Tibial artery (tissue), 4 donors: ENCODE results near the gene GPR179.

Experiments
- DNase-seq, 2 donors: peaks; one replicate each; pipeline ENCODE4 v3.0.0-alpha.2; 2019
- H3K27ac ChIP-seq, 2 donors: fragments of 200-600 bp; sonication (generic) in 1 of 2; 1 replicate in 1 of 2; 2 replicates in 1 of 2; pipeline ENCODE4 v1.5.1; 2018 to 2019; ENCODE audit warnings: mild to moderate bottlenecking in 1 of 2
- H3K27me3 ChIP-seq, 2 donors: fragments of 200-600 bp; sonication (generic) in 1 of 2; one replicate each; pipeline versions ENCODE4 v1.5.1 to v1.6.0; 2016 to 2019
- H3K36me3 ChIP-seq, 3 donors: fragments of 200-600 bp; sonication (generic) in 2 of 3; one replicate each; pipeline ENCODE4 v1.5.1; 2016 to 2019; ENCODE audit warnings: mild to moderate bottlenecking in 2 of 3
- H3K4me1 ChIP-seq, 4 donors: fragments of 200-600 bp; sonication (generic) in 2 of 4; 1 replicate in 3 of 4; 2 replicates in 1 of 4; pipeline ENCODE4 v1.5.1; 2016 to 2019
- H3K4me3 ChIP-seq, 2 donors: fragments of 200-600 bp; sonication (generic) in 1 of 2; 1 replicate in 1 of 2; 2 replicates in 1 of 2; pipeline ENCODE4 v1.5.1; 2018 to 2019; ENCODE audit warnings: mild to moderate bottlenecking in 2 of 2
- H3K9me3 ChIP-seq, 3 donors: fragments of 200-600 bp; sonication (generic) in 1 of 3; one replicate each; pipeline ENCODE4 v1.5.1; 2016 to 2019
- CTCF ChIP-seq, 2 experiments: fragments of 200-600 bp in 1 of 2; fragments of 450-650 bp in 1 of 2; IDR thresholded peaks; one replicate each; pipeline ENCODE4 v1.5.1; 2017 to 2019; ENCODE audit warnings: antibody characterized with exemption in 2 of 2, mild to moderate bottlenecking in 1 of 2, moderate library complexity in 1 of 2
- intact Hi-C: fragments of 100-400 bp; cut with DNase I; formaldehyde crosslinking; loops from one replicate; pipeline ENCODE4 v1.15.0; 2023; ENCODE audit warnings: low total_unique reads

Gene GPR179, protein sequence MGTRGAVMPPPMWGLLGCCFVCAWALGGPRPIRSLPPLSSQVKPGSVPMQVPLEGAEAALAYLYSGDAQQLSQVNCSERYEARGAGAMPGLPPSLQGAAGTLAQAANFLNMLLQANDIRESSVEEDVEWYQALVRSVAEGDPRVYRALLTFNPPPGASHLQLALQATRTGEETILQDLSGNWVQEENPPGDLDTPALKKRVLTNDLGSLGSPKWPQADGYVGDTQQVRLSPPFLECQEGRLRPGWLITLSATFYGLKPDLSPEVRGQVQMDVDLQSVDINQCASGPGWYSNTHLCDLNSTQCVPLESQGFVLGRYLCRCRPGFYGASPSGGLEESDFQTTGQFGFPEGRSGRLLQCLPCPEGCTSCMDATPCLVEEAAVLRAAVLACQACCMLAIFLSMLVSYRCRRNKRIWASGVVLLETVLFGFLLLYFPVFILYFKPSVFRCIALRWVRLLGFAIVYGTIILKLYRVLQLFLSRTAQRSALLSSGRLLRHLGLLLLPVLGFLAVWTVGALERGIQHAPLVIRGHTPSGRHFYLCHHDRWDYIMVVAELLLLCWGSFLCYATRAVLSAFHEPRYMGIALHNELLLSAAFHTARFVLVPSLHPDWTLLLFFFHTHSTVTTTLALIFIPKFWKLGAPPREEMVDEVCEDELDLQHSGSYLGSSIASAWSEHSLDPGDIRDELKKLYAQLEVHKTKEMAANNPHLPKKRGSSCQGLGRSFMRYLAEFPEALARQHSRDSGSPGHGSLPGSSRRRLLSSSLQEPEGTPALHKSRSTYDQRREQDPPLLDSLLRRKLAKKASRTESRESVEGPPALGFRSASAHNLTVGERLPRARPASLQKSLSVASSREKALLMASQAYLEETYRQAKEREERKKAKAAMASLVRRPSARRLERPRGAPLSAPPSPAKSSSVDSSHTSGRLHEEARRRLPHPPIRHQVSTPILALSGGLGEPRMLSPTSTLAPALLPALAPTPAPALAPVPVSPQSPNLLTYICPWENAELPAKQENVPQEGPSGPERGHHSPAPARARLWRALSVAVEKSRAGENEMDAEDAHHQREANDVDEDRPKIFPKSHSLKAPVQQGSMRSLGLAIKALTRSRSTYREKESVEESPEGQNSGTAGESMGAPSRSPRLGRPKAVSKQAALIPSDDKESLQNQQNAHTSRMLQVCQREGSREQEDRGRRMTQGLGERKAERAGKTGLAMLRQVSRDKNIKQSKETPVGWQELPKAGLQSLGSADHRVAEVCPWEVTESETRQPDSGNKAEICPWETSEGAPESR (N-terminal part only)

GRCh38 chr17:38343608-38344419 lies at the start of gene GPR179:
Gene GPR179, minus strand, starts transcription at chr17:38343956. Its CDS starts 167 bp downstream, at chr17:38343789.
- Histone ChIP-seq H3K27ac (no peak within 1 kb of the TSS), H3K27me3 (peaks cover 0 to 12% of the 10 kb centered on the region in 2 donors), H3K36me3 (no peaks in the 10 kb centered on the region), H3K4me3 (no peak within 1 kb of the TSS), H3K4me1 (no peaks in the 10 kb centered on the region), H3K9me3 (no peaks in the 10 kb centered on the region)
- TF ChIP-seq CTCF (IDR thresholded peaks at IDR 0.05), result no peak
- no peak for DNase-seq
- intact Hi-C loops, result no loop called here

- Histone ChIP-seq H3K27me3 (no peaks in the 10 kb centered on the region), H3K9me3 (no peaks in the 10 kb centered on the region), H3K4me3 (no peak overlapping the region), H3K36me3 (peaks cover 20 to 85% (median 32%) of the 10 kb centered on the region in 3 donors), H3K27ac (no peak overlapping the region), H3K4me1 (no peaks in the 10 kb centered on the region)
- DNase-seq, result no peak
- intact Hi-C loops, result no loop called here
- no peak for TF ChIP-seq CTCF (IDR thresholded peaks at IDR 0.05)
Measured at GRCh38 chr17:38379448-38379847, 35.7 kb upstream of the GPR179 start.

- Histone ChIP-seq H3K27ac (no peak overlapping the region), H3K36me3 (peaks cover 57 to 98% (median 75%) of the 10 kb centered on the region in 3 donors), H3K27me3 (no peaks in the 10 kb centered on the region), H3K4me1 (no peaks in the 10 kb centered on the region), H3K4me3 (no peak overlapping the region), H3K9me3 (no peaks in the 10 kb centered on the region)
- intact Hi-C loops, result no loop called here
- TF ChIP-seq CTCF (IDR thresholded peaks at IDR 0.05), result no peak
- DNase-seq, result no peak
Measured at GRCh38 chr17:38369124-38369886, 25.5 kb upstream of the GPR179 start.

DNA sequence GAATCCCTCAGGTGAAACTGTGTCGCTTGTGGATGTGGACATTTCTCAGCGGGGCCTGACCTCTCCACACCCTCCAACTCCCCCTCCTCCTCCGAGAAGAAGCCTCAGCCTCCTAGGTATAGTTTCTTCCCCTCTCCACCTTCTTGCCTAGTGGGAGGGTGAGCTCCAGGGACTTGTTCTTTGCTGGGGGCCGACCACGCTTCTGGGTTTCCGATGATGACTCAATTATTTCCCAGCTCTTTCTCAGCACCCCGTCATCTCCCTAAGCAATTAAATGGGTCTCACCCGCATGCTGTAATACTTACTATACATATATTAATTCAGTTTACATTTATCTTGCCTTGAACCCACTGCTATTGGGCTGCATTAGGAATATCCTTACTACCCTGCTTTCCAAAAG lies 21.0 kb upstream of the GPR179 start:
- Histone ChIP-seq H3K4me3 (no peak overlapping the region), H3K36me3 (peaks cover 28 to 73% (median 45%) of the 10 kb centered on the region in 3 donors), H3K9me3 (no peaks in the 10 kb centered on the region), H3K27ac (no peak overlapping the region), H3K4me1 (peaks cover 0 to 12% (median 5%) of the 10 kb centered on the region in 4 donors), H3K27me3 (no peaks in the 10 kb centered on the region)
- TF ChIP-seq CTCF (IDR thresholded peaks at IDR 0.05), result no peak
- DNase-seq, result no peak
- intact Hi-C loops, result no loop called here
